AML-193 (cell line): ENCODE measurements around the gene LLGL2.

Experiments
- DNase-seq, 2 experiments: peaks; one replicate each; lab custom pipeline; 2025; lab: John Stamatoyannopoulos, UW

The LLGL2 gene

DNA sequence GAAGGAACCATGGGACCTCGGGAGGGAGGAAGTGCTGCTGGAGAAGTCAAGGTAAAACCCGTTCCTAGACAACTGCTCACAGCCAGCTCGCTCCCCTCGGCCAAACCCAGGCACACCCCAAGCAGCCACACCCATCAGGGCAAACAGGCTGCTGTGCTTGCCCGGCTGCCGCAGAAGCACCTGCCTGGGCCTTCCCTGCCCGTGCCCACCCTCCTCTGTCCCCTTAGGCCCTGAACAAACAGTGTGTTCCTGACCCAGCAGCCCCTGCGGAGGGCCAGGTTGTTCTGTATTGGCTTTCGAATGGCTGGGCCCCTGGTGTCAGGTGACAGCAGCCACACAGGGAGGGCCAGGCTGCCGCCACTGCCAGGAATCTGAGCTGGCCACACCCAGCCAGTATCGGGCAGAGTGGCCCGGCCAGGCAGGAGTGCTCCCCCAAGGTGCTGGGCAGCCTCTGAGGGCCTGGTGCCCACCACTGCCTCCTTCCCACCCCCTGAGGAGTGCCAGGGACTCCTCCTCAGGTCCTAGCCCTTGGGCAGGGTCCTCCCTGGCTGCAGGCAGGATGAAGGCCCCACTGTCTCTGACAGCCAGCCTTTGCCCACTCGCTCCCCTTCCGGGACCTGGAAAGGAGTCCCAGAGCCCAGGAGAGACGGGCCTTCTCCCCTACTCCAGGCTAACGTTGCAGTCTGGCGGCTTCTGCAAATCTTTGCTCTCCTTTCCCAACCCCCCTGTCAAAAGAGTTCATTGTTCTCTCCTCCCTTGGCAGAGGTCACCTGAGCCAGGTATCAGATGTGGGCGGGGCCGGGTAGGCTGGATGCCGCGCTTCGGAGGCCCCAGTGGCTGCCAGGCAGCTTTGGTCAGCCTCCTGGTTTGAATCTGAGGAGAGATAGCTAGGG is 24.0 kb downstream of the LLGL2 start:
- DNase-seq = no peak

DNA sequence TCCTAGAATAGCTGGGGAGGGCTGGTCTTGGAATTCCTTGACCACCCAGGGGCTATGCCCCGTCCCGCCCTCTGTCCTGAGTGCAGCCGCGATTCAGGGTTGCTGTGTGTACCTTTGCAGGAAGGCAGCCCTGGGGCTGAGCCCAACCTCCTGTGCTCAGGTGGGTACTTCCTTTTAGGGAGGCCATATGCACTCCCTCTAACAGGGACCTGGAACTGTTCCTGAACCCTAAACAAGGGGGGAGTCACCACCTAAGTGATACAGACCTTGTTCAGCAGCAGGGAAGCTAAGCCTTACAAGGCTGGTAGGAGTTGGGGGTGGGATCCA is 24.6 kb downstream of the LLGL2 start:
- DNase-seq = no peak

DNA sequence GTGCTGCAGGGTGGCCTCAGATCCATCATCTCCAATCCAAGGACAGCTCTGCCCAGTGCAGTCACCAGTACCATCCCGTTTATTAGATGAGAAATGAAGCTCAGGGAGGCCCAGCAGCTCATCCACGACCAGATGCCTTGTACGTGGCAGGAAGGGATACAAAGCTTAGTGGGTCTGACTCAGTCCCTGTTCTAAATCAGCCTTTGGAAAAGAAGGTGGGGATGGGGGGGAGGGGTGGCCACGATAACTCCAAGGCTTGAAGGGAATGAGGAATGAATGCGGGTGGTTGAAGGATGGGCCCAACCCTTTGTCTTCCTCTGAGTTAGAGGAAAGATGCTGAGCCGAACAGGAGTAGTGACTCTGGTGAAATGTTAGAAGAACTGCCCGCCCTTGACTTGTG is 25.8 kb downstream of the LLGL2 start:
- no peak for DNase-seq

DNA sequence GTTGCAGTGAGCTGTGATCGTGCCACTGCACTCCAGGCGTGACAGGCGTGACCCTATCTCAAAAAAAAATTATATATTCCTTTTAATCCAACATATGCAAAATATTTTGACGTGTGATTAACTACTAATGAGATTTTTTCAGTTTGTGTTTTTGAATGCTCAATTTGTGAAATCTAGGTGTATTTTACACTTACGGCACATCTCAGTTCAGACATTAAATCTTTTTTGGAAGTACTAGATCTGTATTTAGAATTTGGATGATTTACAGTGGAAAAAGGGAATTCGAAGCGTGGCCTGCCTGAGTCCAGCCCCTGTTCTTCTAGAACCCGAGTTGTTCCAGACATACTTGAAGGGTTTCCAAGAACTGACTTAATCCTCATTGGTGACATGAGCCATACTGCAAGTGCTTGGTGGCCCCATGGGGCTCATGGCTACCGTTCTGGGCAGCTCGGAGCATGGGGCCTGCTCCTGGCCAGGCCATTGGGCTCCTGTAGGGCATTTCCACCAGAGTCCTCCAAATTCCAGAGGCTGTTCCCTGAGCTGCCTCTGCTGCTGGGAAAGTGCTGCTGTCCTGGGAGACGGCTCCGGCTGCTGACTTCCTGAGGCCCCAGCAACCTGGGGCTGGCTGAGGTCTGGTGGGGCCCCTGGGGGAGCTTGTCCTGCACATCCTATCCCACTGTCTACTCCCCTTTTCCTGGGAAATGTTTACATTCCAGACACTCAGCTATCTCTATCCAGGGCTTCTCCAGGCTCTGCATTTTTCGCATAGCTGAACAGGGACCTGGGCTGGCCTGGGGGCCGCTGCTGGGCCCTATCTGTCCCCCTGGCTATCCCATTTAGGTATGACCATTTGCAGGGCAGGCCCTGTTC is 27.2 kb downstream of the LLGL2 start:
- DNase-seq = no peak

DNA sequence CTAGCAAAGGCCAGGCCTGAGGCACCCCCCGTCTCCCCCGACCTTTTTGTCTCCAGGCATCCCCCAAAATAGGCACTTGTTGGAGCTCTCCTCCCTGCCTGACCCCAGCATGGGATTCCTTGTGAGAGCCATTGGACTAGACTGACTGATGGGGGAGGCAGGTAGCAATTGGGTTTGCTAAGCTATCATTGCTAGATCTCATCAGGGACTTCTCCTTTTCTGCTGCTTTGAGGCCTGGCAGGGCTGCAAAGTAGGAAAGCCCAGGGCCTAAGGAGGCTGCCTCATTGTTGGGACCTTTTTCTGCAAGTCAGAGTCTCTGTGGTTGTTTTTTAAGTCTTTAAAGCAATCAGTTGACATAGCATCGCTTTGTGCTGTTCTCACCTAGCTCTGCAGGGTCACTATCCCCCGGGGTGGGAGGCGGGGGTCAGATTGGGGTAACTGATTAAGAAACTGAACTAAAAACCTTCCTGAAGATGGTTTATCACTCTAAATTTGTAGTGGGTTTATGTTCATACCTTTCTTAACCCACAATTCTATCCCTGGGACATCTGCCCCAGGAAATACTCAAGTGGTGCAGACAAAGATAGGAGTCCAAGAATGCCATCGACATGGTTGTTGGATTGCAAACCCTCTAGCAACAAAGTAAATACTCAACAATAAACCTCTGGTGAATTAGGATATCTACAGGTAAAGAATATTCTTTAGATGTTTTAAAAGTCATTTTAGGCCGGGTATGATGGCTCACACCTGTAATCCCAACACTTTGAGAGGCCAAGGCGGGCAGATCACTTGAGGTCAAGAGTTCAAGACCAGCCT is 28.0 kb downstream of the LLGL2 start:
- DNase-seq = peak in 1 of 2 experiments; percentile 6

DNA sequence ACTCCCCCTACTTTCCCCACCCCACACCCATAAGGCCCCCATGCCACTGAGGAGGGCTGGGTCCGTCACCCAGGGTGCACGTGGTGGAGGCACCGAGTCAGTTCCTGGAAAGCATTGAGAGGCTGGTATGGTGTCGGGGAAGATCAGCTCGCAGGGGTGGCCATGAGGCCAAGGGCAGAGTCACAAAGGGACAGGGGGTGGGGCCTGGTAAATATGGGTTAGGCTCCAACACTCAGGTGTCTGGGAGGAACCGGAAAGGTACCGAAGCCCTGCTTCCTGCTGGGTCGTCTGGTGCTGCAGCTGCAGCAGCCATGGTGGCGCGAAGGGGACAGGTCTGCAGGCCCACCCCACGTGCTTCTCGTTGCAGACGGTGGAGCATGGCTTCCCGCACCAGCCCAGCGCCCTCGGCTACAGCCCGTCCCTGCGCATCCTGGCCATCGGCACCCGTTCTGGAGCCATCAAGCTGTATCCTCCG is 30.2 kb downstream of the LLGL2 start:
- no peak for DNase-seq

DNA sequence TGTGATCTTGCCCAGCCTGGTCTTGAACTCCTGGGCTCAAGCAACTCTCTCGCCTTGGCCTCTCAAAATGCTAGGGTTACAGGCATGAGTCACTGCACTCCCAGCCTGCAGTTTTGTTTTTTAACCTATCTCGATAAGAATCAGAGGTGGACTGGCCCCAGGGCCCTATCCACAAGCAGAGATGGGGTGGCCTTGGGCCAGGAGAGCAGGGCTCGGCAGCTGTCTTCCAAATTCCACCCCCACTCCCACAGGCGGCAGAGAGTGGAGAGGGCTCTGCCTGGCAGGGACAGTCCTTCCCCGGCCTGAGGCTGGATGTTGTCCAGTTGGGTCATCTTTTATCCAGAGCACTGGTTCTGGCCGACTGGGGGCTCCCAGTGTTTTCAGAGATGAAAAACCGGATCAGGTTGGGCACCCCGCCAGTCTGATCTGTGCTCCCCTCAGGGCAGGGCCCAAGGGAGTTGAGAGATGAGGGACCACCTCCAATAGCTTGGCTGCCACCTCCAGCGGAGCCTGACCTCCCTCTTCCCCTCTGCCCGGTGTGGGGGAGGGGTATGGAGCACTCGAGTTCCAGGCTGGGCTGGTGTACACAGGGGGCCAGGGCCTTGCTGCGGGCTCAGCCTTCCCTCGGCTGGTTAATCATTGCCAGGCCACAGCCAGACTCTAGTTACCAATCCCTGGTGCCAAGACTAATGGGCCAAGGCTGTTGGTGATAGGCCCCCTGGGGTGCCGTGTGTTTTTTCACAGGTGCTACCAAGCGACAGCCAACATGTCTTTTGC is 31.8 kb downstream of the LLGL2 start:
- no peak for DNase-seq

DNA sequence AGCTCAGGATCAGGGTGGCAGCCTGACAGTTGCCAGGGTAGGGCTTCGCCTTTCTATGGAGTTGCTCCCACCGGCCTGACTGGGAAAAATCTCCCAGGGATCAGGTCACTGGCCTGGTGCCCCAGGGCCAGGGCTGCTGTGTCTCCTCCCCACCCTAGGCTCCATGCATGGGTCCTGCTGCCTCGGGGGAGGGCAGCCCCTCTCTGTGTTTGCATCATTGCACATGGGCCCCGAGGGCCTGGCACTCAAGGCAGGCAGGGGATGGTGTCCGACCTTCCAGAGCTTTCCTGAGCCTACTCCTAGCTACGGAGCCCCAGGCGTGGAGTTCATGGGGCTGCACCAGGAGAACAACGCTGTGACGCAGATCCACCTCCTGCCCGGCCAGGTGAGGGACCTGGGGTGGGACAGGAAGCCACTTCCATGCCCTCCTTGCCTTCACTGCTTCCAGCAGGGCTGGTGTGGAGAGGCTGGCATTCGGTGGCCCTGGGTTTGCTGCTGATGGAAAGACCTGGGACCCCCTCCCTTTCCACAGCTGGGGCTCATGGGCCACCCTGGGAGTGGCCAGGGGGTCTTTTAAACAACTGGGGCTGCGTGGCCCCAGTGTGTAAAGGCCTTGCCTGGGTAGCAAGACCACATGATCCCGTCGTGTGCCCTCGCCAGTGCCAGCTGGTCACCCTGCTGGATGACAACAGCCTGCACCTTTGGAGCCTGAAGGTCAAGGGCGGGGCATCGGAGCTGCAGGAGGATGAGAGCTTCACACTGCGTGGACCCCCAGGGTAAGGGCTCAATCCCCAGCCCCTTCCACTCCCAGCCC is 32.6 kb downstream of the LLGL2 start:
- no peak for DNase-seq

DNA sequence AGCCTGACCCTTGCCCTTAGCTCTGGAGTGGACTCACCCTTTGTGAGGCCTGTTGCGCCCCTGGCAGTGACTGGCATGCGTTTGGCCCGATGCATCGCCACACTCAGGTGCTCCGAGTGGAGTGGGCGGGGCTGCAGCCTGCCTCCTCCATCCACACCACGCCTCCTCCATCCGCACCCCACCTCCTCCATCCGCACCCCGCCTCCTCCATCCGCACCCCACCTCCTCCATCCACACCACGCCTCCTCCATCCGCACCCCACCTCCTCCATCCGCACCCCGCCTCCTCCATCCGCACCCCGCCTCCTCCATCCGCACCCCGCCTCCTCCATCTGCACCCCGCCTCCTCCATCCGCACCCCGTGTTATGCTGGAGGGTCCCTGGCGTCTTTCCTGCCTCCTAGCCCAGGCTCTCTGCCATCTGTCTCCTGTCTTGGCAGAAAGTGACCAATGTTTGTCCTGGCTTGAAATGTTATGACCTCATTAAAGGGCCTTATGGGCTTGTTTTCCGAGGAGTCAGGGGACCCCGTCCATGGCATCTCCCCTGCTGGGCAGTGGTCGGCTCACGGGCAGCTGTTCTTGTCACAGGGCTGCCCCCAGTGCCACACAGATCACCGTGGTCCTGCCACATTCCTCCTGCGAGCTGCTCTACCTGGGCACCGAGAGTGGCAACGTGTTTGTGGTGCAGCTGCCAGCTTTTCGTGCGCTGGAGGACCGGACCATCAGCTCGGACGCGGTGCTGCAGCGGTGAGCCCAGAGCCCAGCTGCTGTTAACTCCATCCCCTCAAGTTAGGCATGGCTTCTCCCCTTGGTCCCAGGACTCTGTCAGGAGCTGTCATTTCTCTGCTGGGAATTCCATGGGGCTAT is 33.4 kb downstream of the LLGL2 start:
- no peak for DNase-seq

DNA sequence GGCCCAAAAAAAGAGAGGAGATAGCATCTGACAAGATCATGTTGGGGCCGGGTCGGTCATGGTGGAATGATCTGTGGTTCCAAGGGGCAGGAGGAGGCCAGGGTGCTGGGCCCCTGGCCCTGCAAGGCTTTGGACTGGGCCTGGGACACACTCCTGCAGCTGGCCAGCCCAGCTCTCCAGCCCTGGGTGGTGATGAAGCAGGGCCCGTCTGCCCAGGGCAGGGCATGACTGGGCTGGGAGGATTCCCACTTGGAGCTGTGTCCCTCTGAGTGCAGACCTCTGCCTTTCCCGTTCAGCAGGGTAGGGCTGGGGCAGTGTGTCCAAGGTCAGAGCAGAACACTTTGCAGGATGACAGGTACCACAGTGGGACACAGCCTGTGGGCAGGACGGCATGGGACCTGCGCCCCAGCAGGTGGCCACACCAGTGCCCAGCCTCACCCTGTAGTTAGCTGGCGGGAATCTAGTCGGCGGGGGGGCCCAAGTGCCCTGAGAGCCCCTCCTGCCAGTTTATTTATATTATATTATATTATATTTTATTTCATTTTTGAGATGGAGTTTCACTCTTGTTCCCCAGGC is 34.5 kb downstream of the LLGL2 start:
- no peak for DNase-seq

DNA sequence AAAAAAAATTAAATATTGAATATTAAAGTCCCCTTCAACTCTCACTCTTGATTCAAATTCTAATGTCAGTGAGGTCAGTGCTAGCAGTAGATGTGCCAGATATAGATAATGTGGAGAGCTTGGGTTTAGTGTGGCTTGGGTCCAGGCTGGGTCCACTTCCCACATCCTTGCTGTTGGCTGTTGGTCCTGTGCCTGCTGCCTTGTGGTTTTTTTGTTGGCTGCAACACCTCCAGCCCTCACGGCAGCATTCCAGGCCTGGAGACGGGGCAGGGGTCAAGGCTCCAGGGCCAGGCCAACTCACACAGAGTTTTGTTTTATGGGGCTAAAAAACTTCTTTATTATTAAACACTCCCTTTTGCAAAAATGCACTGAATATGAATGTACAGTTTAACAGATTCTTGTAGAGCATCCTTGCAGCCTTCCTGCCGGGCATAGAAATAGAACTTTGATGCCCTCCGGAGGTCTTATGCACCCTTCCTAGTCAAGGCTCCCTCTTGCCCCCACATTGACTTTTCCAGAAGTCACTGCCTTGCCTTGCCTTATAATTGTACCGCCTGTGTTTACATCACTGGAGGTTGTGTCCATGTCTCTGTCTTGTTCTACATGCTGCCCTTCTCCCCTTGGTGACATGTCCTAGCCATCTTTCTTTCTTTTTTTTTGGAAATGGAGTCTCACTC is 36.6 kb downstream of the LLGL2 start:
- DNase-seq = no peak

DNA sequence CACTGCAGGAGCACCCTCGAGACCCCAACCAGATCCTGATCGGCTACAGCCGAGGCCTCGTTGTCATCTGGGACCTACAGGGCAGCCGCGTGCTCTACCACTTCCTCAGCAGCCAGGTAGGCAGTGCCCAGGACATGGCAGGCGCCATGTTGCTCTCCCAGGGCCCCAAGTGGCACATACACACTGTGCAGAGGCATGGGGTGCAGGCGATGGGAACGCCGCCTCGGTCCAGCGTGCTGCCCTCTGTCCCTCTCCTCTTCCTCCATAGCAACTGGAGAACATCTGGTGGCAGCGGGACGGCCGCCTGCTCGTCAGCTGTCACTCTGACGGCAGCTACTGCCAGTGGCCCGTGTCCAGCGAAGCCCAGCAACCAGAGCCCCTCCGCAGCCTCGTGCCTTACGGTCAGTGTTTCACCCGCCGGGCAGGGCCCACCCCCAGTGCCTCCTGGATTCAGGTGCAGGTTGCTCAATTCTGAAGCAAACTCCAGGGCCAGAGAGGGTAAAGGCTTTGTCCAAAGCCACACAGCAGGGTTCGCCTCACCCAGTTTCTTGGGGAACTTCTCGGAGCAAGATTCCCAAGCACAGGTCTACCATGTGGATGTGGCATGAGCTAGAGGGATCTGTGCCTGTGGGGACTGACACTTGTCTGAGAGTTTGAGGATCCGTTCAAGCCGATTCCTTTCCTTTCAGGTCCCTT is 37.7 kb downstream of the LLGL2 start:
- DNase-seq = no peak

DNA sequence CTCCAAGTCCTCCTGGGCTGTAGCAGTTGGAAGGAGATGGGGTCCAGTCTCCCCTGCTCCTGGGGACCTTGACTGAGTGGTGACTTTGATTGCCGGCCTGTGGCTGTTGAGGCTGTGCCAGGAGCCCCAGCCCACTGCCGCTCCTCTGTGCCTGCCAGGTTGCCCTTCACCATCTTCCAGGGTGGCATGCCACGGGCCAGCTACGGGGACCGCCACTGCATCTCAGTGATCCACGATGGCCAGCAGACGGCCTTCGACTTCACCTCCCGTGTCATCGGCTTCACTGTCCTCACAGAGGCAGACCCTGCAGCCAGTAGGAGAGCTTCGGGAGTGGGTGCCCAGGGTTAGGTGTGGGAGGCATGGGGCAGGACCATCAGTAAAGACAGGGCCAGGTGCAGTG is 38.7 kb downstream of the LLGL2 start:
- no peak for DNase-seq

DNA sequence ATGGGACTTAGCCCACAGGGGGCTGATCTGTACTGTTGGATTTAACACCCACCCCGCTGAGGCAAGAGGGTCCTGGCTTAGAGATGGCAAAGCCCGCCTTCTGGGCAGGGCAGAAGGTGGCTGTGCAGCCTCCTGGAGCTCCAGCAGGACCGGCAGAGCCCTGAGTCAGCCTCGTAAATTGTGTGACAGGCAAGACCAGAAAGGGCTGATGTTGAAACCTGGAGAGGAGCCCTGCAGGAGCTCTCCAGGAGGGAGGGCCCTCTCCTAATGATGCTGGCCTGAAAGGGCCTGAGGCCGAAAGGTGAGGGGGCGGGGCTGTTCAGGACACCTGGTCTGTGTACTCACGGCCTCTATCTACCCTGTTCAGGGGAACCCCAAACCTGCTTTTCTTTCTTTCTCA is 39.6 kb downstream of the LLGL2 start:
- DNase-seq = no peak

DNA sequence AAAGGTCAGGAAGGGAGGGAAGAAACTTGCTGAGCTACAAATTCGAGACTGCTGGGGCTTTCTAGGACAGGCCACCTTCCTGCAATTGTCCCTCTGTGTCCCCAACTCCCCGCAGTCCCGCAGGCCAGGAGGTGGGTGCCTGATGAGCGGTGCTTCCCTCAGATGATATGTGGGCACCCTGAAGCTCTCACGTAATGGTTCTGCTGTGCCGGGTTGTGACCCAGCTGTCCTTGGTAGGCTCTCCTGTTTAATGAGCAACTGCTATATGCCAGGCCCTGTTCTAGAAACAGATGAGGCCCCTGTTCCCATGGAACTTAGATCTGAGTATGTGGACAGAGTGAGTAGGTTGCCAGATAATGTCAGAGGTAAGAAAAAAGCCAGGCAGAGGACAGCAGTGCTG is 40.1 kb downstream of the LLGL2 start:
- no peak for DNase-seq

DNA sequence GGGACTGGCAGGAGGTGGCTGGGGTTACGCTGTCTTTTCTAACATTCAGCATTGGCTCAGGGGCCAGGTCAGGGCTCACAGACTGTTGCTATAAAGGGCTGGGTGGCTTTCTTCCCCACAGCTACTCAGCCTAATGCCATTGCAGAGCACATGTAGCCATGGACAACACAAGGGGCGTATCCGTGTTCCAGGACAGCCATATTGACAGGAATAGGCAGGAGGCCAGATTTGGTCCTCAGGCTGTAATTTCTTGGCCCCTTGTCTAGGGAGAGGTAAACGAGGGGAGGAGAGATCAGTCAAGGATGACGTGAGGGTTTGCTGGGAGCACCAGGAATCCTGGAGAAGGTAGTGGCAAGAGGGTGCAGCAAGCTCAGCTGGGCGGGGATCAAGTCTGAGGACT is 40.9 kb downstream of the LLGL2 start:
- DNase-seq = no peak

DNA sequence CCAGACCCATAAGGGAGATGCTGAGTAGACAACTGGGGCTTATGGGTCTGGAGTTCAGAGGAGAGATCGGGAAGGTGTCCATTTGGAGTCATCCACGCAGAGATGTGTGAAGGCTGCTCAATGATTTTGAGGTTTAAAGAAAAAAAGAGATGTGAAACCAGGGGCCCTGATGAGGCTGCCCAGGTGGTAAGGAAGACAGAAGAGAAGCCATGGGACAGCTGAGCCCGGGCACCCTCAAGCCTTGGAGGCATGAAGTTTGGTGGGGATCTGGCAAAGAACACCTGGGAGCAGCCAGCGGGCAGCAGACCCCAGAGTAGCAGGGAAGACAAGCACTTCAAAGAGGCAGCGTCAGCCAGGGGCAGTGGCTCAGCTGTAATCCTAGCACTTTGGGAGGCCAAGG is 41.3 kb downstream of the LLGL2 start:
- DNase-seq = no peak
